ENCODE measurements around the gene PPP2R2C.

PPP2R2C gene

GRCh38 chr4:6337331-6337935 lies 135.0 kb downstream of the PPP2R2C start:
- H3K4me3 ChIP-seq (ENCODE audit: low read depth, low read length), result no peak overlapping the region
- no peak for TF ChIP-seq CTCF (conservative IDR thresholded peaks at IDR 0.05; ENCODE audit: low read depth, low read length)
- no peak for DNase-seq (ENCODE audit: low read depth)

GRCh38 chr4:6336166-6336565 lies 136.2 kb downstream of the PPP2R2C start:
- TF ChIP-seq CTCF (conservative IDR thresholded peaks at IDR 0.05; ENCODE audit: low read depth, low read length), result no peak
- H3K4me3 ChIP-seq (ENCODE audit: low read depth, low read length), result no peak overlapping the region
- no peak for DNase-seq (ENCODE audit: low read depth)

GRCh38 chr4:6335040-6335590 lies 137.3 kb downstream of the PPP2R2C start:
- DNase-seq (ENCODE audit: low read depth), result no peak
- H3K4me3 ChIP-seq (ENCODE audit: low read depth, low read length), result no peak overlapping the region
- TF ChIP-seq CTCF (conservative IDR thresholded peaks at IDR 0.05; ENCODE audit: low read depth, low read length), result peak; percentile 26

GRCh38 chr4:6334203-6334887 lies 138.1 kb downstream of the PPP2R2C start:
- DNase-seq (ENCODE audit: low read depth), result no peak
- TF ChIP-seq CTCF (conservative IDR thresholded peaks at IDR 0.05; ENCODE audit: low read depth, low read length), result no peak
- no peak overlapping the region for H3K4me3 ChIP-seq (ENCODE audit: low read depth, low read length)

GRCh38 chr4:6333301-6334202 lies 138.9 kb downstream of the PPP2R2C start:
- no peak overlapping the region for H3K4me3 ChIP-seq (ENCODE audit: low read depth, low read length)
- peak; percentile 73 for TF ChIP-seq CTCF (conservative IDR thresholded peaks at IDR 0.05; ENCODE audit: low read depth, low read length)
- DNase-seq (ENCODE audit: low read depth), result peak; percentile 31

GRCh38 chr4:6332669-6333050 lies 139.8 kb downstream of the PPP2R2C start:
- no peak for DNase-seq (ENCODE audit: low read depth)
- H3K4me3 ChIP-seq (ENCODE audit: low read depth, low read length), result no peak overlapping the region
- no peak for TF ChIP-seq CTCF (conservative IDR thresholded peaks at IDR 0.05; ENCODE audit: low read depth, low read length)
